NCI-H2081 (cell line): ENCODE measurements around the gene HDGF.

Source experiments
- DNase-seq, 2 experiments: peaks; one replicate each; lab custom pipeline; 2025; lab: John Stamatoyannopoulos, UW

The HDGF gene

DNA sequence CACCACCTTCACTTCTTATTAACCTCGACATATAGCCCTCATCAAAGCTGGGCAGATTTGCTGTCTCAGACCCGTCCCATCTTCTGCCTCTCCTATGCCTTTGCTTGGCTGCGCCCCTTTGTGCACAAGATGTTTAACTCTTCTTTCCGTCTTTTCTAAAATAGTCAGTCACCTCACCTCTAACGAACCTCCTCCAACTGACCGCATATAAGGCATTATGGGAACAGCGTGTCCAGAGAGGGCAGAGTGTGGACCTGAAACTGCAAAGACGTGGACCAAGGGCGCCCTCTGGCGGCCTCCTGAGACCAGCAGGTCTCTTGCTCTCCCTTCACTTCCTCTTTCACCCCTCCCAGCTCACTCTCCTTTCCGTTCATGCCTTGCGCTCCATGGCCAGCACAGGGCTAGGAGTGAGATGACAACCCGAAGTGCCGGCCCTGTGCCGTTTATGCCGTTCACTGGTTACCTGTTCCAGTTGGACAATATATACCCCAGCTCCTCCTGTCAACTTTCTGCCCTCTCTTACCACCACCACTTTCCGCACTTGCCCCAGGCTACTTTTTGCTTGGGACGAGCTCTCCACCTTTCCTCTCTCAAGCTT, 25.7 kb downstream of the HDGF start:
- peak; percentile 82 to 88 for DNase-seq

DNA sequence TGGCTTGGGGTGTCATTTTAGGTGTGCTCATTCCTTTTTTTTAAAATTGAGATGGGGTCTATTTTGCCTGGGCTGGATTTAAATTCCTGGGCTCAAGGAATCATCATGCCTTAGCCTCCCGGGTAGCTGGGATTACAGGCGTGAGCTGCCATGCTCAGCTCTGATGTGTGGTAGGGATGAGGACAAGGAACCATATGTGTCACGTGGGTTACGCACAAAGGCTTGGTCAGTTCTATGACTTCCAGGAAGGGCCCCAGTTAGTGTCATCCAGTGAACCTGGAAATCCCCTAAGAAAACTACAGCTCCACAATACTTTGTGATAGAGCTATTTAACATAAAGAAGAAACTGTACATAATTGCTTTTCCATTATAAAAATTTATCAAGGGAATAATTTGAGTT, 29.9 kb downstream of the HDGF start:
- no peak for DNase-seq

DNA sequence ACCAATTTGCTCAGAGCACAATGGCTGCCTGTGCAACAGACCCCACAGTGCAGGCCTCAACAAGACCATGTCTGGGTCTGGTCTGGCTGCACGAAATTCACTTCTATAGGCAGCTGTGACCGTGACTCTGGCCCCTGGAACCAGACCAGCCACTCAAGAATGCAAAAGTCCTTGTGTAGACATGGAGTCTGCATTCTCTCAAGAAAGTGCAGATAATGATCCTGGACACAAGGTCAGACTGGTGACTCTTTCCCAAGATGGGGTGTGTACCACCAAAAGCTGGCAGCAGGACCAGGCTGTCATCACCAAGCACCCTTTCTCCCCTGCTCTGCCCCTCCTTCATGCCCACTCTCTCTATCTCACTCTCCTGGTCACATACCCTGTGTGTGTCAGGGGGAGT, 30.3 kb downstream of the HDGF start:
- DNase-seq: no peak

DNA sequence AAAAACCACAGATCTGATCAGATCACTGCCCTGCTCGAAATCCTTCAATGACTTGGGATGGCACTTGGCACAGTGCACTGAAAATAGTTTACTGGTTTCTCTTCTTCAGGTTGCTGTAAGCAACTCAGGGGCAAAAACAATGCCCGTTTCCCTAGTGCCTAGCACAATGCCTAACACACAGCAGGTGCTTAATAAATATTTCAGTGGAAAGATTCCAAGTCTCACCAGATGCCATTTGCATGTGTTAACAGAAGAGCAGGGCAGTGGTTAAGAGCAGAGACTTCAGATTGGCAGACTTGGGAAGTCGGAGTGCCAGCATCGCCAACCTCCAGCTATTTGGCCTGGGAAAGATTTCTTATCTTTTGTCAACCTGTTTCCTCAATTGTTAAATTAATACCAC, 34.1 kb downstream of the HDGF start:
- DNase-seq: peak in 1 of 2 experiments; percentile 43

DNA sequence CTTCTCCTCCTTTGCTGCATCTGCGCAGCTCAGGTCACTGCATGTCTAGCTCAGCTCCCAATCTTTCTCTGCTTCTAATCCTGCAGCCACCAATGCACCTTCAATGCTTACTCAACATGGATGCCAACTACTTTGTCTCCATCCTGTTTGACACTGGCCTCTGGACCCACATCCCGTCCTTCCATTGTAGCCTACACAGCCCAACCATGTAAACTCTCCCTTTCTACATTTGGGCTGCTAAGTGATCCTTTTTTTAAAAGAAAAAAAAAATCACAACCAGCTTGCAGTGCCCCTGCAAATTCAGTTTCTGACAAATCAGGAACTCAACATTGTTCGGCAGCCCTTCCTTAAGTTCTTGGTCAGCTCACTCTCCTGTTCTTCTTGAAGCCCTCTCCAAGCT, 36.6 kb downstream of the HDGF start:
- DNase-seq: no peak

DNA sequence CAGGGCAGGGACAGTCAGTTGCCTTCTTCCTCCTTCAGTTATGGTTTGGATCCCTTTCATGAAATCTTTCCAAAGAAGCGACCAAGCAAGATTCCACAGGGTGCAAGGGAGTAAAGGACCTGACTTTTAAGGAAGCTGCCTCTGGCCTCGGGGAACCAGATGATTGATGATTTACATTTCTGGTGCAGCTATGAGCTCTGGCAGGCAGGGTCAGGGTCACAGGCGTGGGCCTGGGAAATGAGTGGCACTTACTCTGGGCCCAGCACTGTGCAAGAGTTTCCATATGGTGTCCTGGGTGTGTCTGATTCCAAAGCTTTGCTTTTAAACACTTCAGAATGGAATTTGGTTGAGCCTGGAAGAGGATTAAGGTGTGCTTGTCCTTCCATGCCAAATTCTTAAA, 38.8 kb downstream of the HDGF start:
- DNase-seq: no peak

DNA sequence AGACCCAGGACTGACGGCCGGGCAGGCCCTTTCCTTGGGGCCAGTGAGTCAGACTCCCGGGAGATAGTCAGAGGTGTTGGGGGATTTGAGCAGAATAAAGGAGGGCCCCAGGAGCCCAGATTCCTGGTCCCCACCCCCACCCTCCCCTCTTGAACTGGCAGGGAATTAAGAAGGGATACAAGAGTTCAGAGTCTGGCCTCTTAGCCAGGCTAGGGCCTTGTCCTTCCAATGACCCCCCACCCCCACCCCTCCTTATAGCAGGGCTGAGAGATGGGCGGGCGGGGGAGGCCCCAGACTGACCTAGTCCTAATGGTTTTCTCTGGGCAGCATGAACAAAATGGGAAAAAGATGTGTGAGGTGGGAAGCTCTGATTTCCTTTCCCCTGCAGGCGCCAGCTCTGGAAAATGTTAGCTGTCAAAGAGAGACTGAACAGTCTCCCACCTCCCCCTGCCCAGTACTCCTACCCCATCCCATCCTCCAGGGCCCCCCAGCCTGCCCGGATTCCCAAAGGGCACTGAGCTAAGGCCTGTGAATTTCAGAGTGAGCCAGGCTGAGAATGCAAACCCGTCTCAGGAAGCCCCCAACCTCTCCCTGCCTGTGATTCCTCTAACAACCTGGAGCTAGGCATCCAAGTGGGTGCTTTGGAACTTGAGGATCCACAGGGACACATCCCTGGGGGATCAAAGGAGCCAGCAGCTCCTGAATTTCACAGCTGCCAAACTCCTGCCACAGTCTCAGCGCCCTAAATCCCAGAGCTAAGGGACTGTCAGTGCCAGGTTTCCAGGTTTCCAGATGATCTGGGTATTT, 40.3 kb downstream of the HDGF start:
- no peak for DNase-seq

DNA sequence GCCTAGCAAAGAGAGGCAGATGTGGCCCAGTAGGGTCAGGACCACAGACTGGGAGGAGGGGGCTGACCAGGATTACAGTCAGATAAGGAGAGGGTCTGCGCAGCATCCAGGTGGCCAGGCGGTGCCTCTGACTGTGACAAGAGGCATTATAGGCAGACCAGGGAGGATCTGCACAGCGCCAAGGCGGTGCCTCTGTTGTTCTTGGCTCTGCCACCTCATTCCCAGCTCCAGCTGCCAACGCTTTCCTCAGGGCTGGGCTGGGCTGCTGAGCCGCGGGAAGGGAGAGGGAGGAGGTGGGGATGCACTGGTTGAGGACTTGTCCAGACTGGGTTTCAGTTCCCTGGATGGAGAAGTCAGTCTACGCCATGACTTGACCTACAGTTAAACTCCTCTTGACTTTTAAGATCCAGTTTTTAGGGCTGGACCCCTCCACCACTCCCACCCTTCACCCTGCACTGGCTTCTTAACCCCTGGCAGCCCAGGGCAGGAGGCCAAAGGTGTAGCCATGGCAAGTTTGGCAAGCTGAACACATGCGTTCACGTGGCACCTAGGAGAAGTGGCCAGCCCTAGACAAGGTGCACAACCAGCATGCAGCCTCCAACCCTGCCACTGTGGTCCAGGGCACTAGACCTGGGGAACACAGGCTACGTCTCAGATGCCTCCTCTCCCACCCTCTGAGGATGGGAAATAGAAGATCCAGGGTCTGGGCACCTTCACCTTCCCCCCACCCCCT, 41.6 kb downstream of the HDGF start:
- DNase-seq: peak; percentile 67 to 69

DNA sequence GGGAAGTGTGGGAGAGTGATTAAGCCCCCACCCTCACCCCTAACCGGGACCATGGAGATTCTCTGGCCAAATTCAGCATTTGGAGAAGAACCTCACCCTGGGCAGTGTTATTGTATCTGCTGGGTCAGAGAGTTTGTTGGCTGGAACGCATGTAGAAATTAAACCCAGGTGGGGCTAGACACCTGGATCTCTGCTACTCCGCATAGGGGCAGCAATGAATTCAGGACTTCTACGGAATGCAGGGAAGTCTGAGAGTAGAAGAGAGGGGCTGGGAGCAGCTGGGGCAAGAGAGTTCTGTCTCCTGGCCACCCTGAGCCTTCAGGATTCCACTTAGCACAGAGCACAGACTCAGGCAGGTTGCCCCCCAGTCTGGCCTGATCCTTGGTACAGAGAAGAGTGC, 42.4 kb downstream of the HDGF start:
- DNase-seq: no peak

DNA sequence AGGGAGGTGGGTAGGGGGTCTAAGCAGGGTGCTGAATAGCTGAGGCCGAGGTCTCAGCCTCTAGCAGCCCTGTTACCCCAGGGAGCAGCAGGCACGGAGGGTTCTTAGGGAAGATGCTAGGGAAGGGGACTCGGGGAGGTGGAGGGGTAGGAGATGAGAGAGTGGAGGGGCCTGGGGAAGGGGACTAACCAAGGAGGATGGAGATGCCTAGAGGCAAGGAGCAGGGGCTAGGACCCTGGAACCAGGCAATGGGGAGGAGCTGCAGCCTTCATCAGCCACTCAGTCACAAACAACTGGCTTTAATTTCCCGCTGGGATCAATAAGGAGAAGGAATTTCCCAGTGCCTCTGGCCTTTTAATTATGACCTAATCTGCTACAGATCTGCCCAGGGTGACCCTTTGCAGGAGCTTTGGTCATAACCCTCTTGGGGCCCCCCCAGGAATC, 43.2 kb downstream of the HDGF start:
- DNase-seq: no peak

DNA sequence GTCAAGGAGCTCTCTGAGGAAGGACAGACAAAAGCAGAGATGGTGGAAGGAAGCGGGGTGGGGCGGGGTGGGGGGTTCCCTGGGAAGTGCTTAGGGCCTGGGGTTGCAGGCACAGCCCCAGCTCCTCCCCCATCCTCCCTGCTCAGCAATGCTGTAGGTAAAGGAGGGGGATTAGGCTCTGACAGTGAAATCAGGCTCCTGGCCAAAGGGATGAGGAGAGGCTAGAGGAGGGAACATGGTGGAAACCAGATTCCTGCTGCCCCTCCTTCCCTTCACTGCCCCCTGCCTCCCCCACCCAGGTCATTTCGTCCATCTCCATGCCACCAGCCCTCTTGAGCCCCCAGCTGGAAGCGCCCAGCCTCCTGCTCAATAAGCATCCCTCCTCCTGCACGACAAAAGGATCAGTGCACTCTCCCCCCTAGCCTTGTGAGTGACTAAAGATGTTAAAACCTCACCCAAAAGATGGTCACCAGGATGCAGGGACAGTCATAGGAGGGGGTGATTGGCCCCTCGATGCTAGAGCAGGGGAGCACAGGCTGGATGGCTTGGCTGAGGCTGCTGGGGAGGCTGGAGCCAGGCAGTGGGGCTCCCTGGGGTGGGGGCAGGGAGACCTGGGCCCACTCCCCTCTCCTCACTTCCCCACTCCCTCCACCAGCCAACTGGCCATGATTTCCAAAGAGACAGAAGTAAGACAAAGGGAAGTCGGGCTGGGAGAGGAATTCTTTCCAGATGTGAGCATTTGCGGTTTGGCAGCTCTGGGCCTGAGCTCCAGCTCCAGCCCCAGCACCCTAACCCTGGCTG, 43.9 kb downstream of the HDGF start:
- no peak for DNase-seq

DNA sequence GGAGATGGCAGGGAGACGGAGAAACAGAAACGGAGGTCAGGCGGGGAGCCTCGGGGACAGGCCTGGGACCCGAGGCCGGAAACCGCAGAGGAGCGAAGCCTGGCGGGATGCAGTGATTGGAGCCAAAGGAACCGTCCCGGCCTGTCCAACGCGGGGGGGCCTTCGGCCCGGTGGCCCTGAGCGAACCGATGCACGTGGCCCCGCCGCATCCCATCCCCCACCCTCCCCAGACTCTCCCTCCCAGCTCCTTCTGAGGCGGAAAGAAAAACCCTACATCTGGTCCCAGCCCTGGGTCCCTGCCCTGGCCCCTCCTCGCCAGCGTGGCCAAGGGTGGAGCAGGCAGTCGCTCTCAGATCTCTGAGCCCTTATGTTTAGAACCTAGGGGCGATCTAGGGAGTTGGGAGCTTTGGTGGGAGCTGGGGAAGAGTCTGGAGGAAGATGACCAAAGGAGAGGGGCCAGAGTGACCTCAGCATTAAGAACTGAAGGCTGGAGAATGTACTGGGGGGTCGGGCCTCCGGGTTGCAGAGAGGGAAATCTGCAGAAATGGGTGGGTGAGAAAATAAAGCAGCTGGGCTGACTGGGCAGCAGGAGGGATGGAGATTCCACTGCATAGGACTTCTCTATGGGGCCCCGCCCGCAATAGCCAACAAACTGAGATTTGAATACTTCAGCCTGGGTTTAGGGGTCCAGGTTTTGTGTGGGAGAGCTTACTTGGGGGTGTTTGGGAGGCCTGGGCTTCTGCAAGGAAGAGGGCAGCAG, 44.6 kb downstream of the HDGF start:
- no peak for DNase-seq

DNA sequence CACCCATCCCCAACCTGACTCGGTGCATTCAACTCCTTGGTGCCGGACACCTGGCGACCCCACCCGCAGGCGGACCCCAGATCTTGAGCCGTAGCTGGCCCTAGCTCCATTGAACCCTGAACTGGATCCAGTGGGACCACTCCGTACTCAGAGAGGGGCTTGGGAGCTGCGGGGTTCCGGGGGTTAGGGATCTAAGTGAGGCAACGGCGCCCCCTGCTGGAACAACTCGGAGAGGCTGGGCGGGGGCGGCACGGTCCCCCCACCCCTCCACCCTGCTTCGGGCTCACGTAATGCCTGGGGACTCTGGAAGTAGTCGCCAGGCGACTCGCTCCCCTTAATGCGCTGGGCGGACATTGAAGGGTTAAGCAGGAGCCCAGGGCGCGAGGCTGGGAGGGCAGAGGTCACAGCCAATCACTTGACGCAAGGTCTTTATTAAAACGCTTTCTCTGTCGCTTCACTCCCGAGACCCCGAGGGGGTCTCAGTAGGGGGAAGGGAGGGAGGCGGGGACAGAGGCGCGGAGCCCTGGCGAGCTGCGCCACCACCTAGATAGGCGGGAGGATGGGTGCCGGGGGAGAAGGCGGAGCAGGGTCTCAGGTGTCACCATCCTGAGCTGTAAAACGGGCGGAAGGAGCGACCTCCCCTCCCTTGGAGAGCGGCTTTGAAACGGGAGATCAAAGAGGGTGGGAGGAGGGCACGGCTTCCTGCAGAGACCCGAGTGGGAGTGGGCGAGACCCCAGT, 45.4 kb downstream of the HDGF start:
- peak; percentile 33 to 54 for DNase-seq

DNA sequence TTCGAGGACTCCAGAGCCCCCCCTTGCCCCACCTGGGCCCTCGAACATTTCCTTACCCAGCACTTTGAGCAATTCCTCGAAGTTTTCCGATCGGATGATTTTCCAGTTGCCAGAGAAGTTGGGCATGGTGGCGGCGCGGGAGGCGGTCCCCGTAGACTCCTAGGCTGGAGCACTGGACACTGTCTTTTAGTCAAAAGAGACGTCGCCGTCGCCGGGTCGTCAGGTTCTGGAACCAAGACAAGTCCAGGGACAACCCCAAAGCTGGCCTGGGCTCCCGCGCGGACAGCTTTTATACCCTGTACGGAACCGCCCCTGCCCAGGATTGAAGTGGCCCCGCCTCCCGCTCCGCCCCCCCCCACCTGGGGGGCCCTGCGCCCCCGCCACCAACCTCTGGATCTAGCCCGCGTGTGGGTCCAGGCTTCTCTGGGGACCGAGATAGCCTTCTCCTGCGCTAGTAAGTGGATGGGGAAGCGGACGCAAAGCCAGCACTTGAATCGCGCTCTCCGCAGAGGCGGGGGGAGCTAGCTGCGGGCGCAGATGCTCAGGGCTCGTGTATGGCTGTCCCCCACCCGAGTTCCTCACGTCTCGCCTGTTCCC, 46.1 kb downstream of the HDGF start, which contains the start of gene CRABP2:
Gene CRABP2 (minus strand): TSS at position 263 of the 597 bp plus-strand sequence. CDS start 137 bp downstream, at position 126.
- DNase-seq: no peak

DNA sequence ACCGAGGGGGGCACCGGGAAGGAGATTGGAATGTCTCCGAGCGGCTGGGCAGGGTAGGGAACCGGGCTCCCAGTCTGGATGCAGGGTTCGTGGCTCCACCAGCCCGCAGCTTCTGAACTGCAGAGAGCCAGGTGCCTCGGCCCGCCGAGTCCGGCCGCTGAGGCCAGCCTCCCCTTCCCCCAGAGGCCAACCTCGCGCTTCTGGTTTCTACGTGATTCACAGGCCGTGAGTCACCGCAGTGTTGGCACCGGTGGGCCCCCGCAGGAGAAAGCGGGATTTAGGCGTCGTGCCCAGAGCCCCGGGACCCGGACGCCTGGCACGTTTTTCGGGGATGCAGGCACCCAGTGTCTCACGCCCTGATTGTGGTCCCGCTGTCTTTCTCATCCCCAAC, 46.5 kb downstream of the HDGF start:
- DNase-seq: no peak

DNA sequence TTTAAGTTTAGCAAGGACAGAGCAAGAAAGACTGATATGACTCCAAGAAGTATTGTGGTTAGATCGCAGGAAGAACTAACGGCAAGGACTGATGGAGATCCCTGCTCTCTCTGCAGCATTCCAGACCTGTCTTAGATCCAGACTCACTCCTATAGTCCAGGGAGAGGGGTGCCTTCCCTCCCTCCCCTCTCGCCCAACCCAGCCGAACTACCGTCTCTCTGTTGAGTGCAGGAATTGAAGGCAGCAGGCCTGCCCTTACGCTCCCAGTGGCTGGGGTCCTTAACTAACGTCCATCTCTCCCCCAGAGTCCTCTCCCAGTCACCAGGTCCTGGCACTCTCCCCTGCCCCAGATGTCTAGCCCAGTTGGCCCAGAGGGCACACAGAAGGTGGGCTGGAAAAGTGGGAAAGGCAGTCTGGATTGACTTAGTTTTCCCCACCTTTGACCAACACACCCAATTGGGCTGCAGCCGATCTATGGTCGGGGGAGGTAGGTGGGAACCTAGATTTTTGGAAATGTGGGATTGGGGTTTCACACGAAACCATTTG, 47.2 kb downstream of the HDGF start:
- no peak for DNase-seq

DNA sequence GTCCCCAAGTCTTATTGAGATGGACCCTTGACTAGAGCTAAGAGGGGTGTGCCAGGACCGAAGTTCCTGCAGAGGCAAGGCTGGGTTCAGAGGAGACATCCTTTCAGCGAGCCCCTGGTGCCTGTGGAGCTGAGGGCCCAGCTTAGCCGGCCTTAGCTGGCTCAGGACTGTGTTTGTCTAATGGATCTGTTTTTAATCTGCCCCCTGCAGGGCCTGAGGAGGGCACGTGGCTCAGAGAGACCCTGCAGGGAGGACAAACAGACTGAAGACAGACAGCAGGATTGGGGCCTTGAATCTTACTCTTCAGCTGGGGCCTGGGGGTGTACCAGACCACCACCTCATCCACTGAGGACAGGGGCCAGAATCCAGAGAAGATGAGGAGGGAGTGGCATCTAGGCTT, 47.7 kb downstream of the HDGF start:
- DNase-seq: peak in 1 of 2 experiments; percentile 23

DNA sequence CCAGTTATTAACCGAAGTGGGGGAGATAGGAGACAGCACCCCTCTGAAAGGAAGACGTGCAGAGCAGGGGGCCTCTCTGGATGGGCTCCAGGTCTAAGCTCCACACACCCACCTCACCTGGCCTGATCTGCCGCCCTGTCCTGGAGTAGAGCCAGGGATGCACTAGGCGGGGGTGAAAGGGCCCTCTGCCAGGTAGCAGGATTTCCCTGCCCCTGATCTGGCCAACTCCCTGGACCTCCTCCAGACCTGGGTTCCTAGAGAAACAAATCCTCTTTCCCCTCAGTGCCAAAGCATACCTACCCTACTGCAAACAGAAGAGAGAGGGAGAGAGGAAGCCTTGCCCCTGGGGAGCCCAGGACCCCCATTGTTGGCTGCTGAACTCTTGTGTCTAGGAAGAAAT, 48.1 kb downstream of the HDGF start:
- DNase-seq: no peak

DNA sequence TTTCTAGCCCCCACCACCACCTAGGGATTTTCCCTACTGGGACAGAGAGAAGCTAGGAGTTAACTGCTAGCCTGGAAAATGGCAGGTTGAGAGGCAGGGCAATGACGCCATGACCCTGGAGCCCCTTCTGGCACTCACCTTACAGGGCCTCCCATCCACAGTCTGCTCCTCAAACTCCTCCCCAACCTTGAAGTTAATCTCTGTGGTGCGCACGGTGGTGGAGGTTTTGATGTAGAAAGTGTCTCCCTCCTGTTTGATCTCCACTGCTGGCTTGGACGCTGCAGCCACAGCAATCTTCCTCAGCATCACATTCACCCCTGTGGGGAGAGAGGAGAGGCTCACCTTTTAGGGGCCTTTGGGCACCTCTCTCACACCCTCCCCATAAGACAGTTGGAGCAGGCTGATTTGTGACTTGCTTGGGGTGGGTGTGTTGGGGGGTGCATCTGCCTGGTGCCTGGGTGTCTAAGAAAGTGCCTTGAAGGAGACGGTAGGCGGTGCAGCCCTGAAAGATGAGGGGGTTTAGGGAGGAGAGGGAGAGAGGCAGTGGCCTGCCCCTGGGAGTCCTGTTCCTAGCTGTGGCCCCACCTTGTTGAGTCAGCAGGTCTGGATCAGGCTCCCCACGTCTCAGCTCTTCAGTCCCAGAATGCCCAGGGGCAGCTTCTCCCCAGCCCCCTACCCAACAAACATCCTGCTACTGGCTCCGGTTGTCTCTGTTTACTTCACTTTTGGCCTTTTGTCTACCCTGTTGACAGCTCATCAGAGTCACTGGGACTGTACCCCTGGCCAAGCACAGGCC, 50.5 kb downstream of the HDGF start:
- DNase-seq: no peak
